Stomach smooth muscle (tissue), 2 donors: Measurements from ENCODE around the gene CORO1A.
"Not testable (repeated sequence)": the region's sequence is repeated elsewhere in the genome, so short reads cannot be mapped to it uniquely, and the experiment has no call there.

ENCODE experiments used
- H3K27ac ChIP-seq: one replicate; pipeline ENCODE4 v1.7.0; 2013; ENCODE audit warnings: mild to moderate bottlenecking, low read length, inconsistent platforms
- H3K27me3 ChIP-seq, 2 donors: one replicate each; pipeline ENCODE4 v1.7.0; 2013; ENCODE audit warnings: low read length in 2 of 2; ENCODE audit not compliant: insufficient read depth in 2 of 2, control insufficient read depth in 1 of 2
- H3K36me3 ChIP-seq, 2 donors: one replicate each; pipeline ENCODE4 v1.7.0; 2013; ENCODE audit warnings: low read length in 2 of 2; ENCODE audit not compliant: control insufficient read depth in 2 of 2, insufficient read depth in 2 of 2
- H3K4me1 ChIP-seq: one replicate; pipeline ENCODE4 v1.7.0; 2013; ENCODE audit warnings: low read length; ENCODE audit not compliant: control insufficient read depth, insufficient read depth
- H3K4me3 ChIP-seq, 2 donors: one replicate each; pipeline ENCODE4 v1.7.0; 2013; ENCODE audit warnings: low read length in 2 of 2
- H3K9ac ChIP-seq, 2 donors: one replicate each; pipeline ENCODE4 v1.7.0; 2013; ENCODE audit warnings: low read length in 2 of 2, mild to moderate bottlenecking in 1 of 2
- H3K9me3 ChIP-seq, 2 donors: one replicate each; pipeline ENCODE4 v1.7.0; 2013; ENCODE audit warnings: low read length in 2 of 2; ENCODE audit not compliant: control insufficient read depth in 2 of 2
- donor health status: healthy.
- donor health status: Pancreatic carcinoma.

CORO1A gene

DNA sequence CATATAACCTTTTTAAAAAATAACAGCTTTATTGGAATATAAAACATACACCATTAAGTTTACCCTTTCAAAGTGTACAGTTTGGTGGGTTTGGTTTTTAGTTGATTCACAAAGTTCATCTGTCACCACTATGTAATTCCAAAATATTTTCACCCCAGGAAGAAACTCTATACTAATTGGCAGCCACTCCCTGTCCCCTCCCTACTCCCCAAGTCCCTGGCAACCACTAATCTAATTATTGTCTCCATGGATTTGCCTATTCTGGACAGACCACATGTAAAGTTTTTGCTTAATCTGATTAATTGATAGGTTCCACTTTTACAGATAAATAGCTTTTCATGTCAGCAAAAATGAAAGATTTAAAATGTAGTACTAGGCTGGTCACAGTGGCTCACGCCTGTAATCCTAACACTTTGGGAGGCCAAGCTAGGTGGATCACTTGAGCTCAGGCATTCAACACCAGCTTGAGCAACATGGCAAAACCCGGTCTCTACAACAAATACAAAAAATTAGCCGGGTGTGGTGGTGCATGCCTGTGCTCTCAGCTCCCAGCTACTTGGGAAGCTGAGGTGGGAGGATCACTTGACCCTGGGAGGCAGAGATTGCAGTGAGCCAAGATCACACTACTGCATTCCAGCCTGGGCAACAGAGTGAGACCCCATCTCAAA, 35.4 kb upstream of the CORO1A start:
- Histone ChIP-seq H3K4me3 (no peak overlapping the region), H3K9ac (no peak overlapping the region), H3K27ac (no peak overlapping the region), H3K27me3 (no peaks in the 10 kb centered on the region), H3K36me3 (no peaks in the 10 kb centered on the region), H3K9me3 (peaks cover 0 to 3% of the 10 kb centered on the region in 2 donors), H3K4me1 (no peaks in the 10 kb centered on the region)

DNA sequence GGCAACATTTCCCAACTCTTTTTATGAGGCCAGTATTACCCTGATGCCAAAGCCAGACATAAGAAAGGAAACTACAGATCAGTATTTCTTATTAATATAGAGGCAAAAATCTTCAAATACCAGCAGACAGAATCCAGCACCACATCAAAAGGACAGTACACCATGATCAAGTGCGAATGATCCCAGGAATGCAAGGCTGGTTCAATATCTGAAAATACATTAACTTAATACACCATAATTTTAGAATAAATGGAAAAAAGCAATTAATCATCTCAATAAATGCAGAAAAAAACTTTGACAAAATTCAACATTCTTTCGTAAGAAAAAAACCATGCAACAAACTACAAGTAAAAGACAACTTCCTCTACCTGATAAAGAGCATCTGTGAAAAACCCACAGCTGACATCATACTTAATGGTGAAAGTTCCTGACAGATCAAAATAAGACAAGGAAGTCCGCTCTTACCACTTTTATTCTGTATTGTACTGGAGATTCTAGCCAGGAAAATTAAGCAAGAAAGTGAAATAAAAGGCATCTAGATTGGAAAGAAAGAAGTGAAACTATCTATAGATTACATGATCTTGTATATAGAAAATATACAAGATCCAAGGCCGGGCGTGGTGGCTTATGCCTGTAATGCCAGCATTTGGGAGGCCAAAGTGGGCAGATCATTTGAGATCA, 34.0 kb upstream of the CORO1A start:
- Histone ChIP-seq H3K4me3 (no peak overlapping the region), H3K9ac (no peak overlapping the region), H3K27ac (no peak overlapping the region), H3K27me3 (no peaks in the 10 kb centered on the region), H3K36me3 (no peaks in the 10 kb centered on the region), H3K9me3 (peaks cover 0 to 3% of the 10 kb centered on the region in 2 donors), H3K4me1 (no peaks in the 10 kb centered on the region)

DNA sequence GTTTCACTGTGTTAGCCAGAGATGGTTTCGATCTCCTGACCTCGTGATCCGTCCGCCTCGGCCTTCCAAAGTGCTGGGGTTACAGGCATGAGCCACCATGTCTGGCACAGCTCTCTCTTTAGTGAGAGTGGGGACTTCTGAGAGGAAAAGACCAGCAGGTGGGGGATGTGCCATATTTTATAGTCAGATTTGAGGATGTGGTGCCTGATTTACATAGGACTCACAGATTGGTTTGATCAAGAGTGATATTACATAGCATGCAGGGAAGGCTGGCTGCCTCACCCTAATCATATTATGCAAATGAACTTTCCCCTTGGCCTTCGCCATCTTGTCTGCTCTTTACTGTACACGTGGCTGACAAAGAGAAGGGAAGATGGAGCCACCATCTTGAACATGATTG, 32.3 kb upstream of the CORO1A start:
- H3K36me3 ChIP-seq, result no peaks in the 10 kb centered on the region

DNA sequence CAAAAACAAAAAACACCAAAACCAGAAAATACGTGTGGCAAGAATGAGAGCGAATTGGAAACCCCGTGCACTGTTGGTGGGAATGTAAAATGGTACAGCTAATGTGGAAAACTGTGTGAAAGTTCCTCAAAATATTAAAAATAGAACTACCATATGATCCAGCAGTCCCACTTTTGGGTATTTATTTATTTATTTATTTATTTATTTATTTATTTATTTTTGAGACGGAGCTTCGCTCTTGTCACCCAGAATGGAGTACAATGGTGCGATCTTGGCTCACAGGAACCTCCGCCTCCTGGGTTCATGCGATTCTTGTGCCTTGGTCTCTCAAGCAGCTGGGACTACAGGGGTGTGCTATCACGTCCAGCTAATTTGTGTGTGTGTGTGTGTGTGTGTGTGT, 30.9 kb upstream of the CORO1A start:
- Histone ChIP-seq H3K36me3 (no peaks in the 10 kb centered on the region), H3K27me3 (no peaks in the 10 kb centered on the region), H3K9ac (no peak overlapping the region), H3K27ac (no peak overlapping the region), H3K4me1 (no peaks in the 10 kb centered on the region), H3K4me3 (no peak overlapping the region), H3K9me3 (peaks cover 0 to 3% of the 10 kb centered on the region in 2 donors)

More for the DNA sequence above, 32.3 kb upstream of the CORO1A start:
- no peak overlapping the region for H3K27ac ChIP-seq
- H3K9ac ChIP-seq, result no peak overlapping the region
- H3K9me3 ChIP-seq, result peaks cover 0 to 3% of the 10 kb centered on the region in 2 donors
- no peaks in the 10 kb centered on the region for H3K4me1 ChIP-seq
- no peaks in the 10 kb centered on the region for H3K27me3 ChIP-seq
- H3K4me3 ChIP-seq, result no peak overlapping the region

DNA sequence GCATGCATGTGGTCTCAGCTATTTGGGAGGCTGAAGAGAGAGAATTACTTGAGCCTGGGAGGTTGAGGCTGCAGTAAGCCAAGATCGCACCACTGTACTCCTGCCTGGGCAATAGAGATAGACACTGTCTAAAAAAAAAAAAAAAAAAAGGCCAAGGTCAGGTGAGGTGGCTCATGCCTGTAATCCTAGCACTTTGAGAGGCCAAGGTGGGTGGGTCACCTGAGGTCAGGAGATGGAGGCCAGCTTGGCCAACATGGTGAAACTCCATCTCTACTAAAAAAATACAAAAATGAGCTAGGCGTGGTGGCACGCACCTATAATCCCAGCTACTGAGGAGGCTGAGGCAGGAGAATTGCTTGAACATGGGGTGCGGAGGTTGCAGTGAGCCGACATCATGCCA, 28.2 kb upstream of the CORO1A start:
- Histone ChIP-seq H3K27ac (no peak overlapping the region), H3K4me3 (no peak overlapping the region), H3K9ac (no peak overlapping the region), H3K9me3 (no peaks in the 10 kb centered on the region), H3K27me3 (no peaks in the 10 kb centered on the region), H3K36me3 (no peaks in the 10 kb centered on the region), H3K4me1 (no peaks in the 10 kb centered on the region)

DNA sequence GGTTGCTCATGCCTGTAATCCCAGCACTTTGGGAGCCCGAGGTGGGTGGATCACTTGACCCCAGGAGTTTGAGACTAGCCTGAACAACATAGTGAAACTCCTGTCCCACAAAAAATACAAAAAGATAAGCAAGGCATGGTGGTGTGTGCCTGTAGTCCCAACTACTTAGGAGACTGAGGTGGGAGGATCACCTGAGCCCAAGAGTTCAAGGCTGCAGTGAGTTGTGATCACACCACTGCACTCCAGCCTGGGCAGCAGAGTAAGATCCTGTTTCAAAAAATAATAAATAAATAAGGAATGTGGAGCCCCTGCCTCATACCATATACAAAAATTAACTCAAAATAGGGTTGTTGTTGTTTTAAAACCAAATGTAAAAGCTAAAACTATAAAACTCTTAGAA, 26.2 kb upstream of the CORO1A start:
- H3K27me3 ChIP-seq, result no peaks in the 10 kb centered on the region
- H3K27ac ChIP-seq, result no peak overlapping the region
- H3K36me3 ChIP-seq, result no peaks in the 10 kb centered on the region
- H3K4me3 ChIP-seq, result no peak overlapping the region
- no peak overlapping the region for H3K9ac ChIP-seq
- H3K9me3 ChIP-seq, result no peaks in the 10 kb centered on the region
- no peaks in the 10 kb centered on the region for H3K4me1 ChIP-seq

DNA sequence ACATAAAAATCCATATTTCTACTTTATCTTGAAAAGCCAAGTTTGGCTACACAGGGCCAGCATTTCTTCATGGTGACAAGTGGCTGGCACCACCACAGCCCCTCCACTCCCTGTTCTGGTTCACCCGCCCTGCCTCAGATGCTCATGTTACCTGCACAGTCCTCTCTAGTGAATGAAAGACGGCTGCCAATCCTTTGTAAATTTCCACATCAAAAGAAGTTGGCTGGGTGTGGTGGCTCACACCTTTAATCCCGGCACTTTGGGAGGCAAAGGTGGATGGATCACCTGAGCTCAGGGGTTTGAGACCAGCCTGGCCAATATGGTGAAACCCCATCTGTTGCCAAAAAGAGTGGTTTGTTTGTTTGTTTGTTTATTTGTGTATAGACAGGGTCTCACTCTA, 19.9 kb upstream of the CORO1A start:
- Histone ChIP-seq H3K9me3 (no peaks in the 10 kb centered on the region), H3K4me1 (no peaks in the 10 kb centered on the region), H3K27me3 (no peaks in the 10 kb centered on the region), H3K9ac (no peak overlapping the region), H3K36me3 (no peaks in the 10 kb centered on the region), H3K27ac (no peak overlapping the region), H3K4me3 (no peak overlapping the region)

DNA sequence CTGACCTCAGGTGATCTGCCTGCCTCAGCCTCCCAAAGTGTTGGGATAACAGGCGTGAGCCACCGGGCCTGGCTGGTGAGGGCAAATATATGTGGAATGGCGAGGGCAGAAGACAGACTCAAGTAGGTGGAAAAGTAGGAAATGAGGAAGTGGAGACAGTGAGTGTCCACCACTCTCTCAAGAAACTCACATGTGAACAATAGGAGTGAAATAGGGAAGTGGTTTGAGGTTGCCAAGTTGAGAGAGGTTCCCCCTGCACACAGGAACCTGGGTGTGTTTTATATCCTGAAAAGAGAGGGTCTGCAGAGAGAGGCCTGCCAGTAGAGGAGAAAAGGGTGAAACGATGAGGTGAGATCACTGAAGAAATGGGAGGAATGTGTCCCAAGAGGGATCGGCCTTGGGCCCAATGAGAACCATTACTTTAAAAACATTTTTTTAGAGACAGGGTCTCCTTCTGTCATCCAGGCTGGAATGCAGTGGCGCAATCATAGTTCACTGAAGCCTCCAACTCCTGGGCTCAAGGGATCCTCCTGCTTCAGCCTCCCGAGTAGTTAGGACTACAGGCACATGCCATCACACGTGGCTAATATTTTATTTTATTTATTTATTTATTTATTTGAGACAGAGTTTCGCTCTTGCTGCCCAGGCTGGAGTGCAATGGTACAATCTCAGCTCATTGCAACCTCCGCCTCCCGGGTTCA, 17.1 kb upstream of the CORO1A start:
- Histone ChIP-seq H3K27ac (no peak overlapping the region), H3K4me1 (no peaks in the 10 kb centered on the region), H3K4me3 (no peak overlapping the region)

DNA sequence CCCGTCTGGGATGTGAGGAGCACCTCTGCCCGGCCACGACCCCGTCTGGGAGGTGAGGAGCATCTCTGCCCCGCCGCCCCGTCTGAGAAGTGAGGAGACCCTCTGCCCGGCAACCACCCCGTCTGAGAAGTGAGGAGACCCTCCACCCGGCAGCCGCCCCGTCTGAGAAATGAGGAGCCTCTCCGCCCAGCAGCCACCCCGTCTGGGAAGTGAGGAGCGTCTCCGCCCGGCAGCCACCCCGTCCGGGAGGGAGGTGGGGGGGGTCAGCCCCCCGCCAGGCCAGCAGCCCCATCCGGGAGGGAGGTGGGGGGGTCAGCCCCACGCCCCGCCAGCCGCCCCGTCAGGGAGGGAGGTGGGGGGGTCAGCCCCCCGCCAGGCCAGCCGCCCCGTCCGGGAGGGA, 14.7 kb upstream of the CORO1A start:
- H3K4me1 ChIP-seq, H3K4me3 ChIP-seq, H3K27ac ChIP-seq, H3K9ac ChIP-seq, H3K36me3 ChIP-seq, H3K9me3 ChIP-seq, H3K27me3 ChIP-seq: not testable (repeated sequence)

More for the DNA sequence above, 17.1 kb upstream of the CORO1A start:
- H3K9ac ChIP-seq, result no peak overlapping the region
- H3K27me3 ChIP-seq, result no peaks in the 10 kb centered on the region
- H3K9me3 ChIP-seq, result no peaks in the 10 kb centered on the region
- no peaks in the 10 kb centered on the region for H3K36me3 ChIP-seq

DNA sequence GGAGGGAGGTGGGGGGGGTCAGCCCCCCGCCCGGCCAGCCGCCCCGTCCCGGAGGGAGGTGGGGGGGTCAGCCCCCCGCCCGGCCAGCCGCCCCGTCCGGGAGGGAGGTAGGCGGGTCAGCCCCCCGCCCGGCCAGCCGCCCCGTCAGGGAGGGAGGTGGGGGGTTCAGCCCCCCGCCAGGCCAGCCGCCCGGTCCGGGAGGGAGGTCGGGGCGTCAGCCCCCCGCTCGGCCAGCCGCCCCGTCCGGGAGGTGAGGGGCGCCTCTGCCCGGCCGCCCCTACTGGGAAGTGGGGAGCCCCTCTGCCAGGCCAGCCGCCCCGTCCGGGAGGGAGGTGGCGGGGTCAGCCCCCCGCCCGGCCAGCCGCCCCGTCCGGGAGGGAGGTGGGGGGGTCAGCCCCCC, 14.0 kb upstream of the CORO1A start:
- not testable (repeated sequence) for H3K4me3 ChIP-seq, H3K36me3 ChIP-seq, H3K27me3 ChIP-seq, H3K9ac ChIP-seq, H3K27ac ChIP-seq, H3K4me1 ChIP-seq, H3K9me3 ChIP-seq

DNA sequence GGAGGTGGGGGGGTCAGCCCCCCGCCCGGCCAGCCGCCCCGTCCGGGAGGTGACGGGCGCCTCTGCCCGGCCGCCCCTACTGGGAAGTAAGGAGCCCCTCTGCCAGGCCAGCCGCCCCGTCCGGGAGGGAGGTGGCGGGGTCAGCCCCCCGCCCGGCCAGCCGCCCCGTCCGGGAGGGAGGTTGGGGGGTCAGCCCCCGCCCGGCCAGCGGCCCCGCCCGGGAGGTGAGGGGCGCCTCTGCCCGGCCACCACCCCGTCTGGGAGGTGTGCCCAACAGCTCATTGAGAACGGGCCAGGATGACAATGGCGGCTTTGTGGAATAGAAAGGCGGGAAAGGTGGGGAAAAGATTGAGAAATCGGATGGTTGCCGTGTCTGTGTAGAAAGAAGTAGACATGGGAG, 13.3 kb upstream of the CORO1A start:
- H3K4me1 ChIP-seq, result not testable (repeated sequence)

More for the DNA sequence above, 13.3 kb upstream of the CORO1A start:
- H3K9ac ChIP-seq, H3K4me3 ChIP-seq, H3K27me3 ChIP-seq, H3K36me3 ChIP-seq, H3K27ac ChIP-seq, H3K9me3 ChIP-seq: not testable (repeated sequence)
